GM23338 (cell line): ENCODE data around the gene CH25H. TPM values are rescaled to one million over a fixed set of nuclear protein-coding genes. Genes with fewer than 3 reads are reported as not detected.

Source experiments
- ATAC-seq: fragments of 200-7000 bp; cut with Tn5 transposase; 3 replicates; pipeline ENCODE4 v1.9.1; 2020
- DNase-seq: peaks from one replicate; pipeline ENCODE4 v3.0.0-alpha.2; 2015; ENCODE audit warnings: low spot score
- H2AFZ ChIP-seq: fragments of 200-600 bp; sonication (generic); 2 replicates; pipeline ENCODE4 v1.8.0; 2016; ENCODE audit warnings: antibody characterized with exemption, mild to moderate bottlenecking, moderate library complexity
- H3F3A ChIP-seq: fragments of 200-600 bp; sonication (generic); replicated peaks from 2 replicates; pipeline ENCODE4 v1.8.0; 2017; ENCODE audit warnings: antibody characterized with exemption, mixed run types, low read depth
- H3K27ac ChIP-seq: fragments of 200-600 bp; sonication (generic); 2 replicates; pipeline ENCODE4 v1.6.1; 2016; ENCODE audit warnings: low read depth
- H3K27me3 ChIP-seq: fragments of 200-600 bp; sonication (generic); 2 replicates; pipeline ENCODE4 v1.8.0; 2016; ENCODE audit warnings: mild to moderate bottlenecking, mixed run types, moderate library complexity; ENCODE audit not compliant: insufficient read depth
- H3K36me3 ChIP-seq: fragments of 200-600 bp; sonication (generic); 2 replicates; pipeline ENCODE4 v1.8.0; 2016; ENCODE audit warnings: mild to moderate bottlenecking; ENCODE audit not compliant: insufficient read depth
- H3K4me1 ChIP-seq: fragments of 200-600 bp; sonication (generic); 2 replicates; pipeline ENCODE4 v1.8.0; 2016; ENCODE audit warnings: mild to moderate bottlenecking, moderate library complexity; ENCODE audit not compliant: insufficient read depth
- H3K4me2 ChIP-seq: fragments of 200-600 bp; sonication (generic); 2 replicates; pipeline ENCODE4 v1.7.1; 2017; ENCODE audit warnings: mixed run types
- H3K4me3 ChIP-seq: fragments of 200-600 bp; sonication (generic); 2 replicates; pipeline ENCODE4 v1.6.1; 2016; ENCODE audit warnings: mixed run types
- H3K79me2 ChIP-seq: fragments of 200-600 bp; sonication (generic); replicated peaks from 2 replicates; pipeline ENCODE4 v1.8.0; 2017; ENCODE audit warnings: mild to moderate bottlenecking; ENCODE audit not compliant: insufficient read depth
- H3K9me2 ChIP-seq: fragments of 200-600 bp; sonication (generic); 2 replicates; pipeline ENCODE4 v1.8.0; 2017; ENCODE audit not compliant: insufficient read depth
- H4K20me1 ChIP-seq: fragments of 200-600 bp; sonication (generic); replicated peaks from 2 replicates; pipeline ENCODE4 v1.8.0; 2017; ENCODE audit warnings: mild to moderate bottlenecking; ENCODE audit not compliant: insufficient read depth
- H3K27ac Mint-ChIP-seq: 2 replicates; pipeline ENCODE4 v1.8.0; 2020; ENCODE audit warnings: inconsistent platforms, mild to moderate bottlenecking, moderate library complexity, mixed read lengths
- H3K27me3 Mint-ChIP-seq: 3 replicates; pipeline ENCODE4 v1.8.0; 2022; ENCODE audit warnings: low read depth, mild to moderate bottlenecking, moderate library complexity, mixed read lengths, inconsistent platforms; ENCODE audit not compliant: insufficient read depth, poor library complexity
- H3K36me3 Mint-ChIP-seq: 3 replicates; pipeline ENCODE4 v1.8.0; 2021; ENCODE audit warnings: low read depth, mild to moderate bottlenecking, inconsistent platforms, moderate library complexity, mixed read lengths
- H3K4me1 Mint-ChIP-seq: 3 replicates; pipeline ENCODE4 v1.8.0; 2020; ENCODE audit warnings: mild to moderate bottlenecking, inconsistent platforms, mixed read lengths
- H3K4me3 Mint-ChIP-seq: 3 replicates; pipeline ENCODE4 v1.8.0; 2021; ENCODE audit warnings: moderate library complexity, mild to moderate bottlenecking, inconsistent platforms, mixed read lengths
- H3K9me3 Mint-ChIP-seq: 3 replicates; pipeline ENCODE4 v1.8.0; 2020; ENCODE audit warnings: moderate library complexity, mild to moderate bottlenecking, inconsistent platforms, mixed read lengths
- CREB1 ChIP-seq: fragments of 250-450 bp; sonication (Bioruptor Pico); IDR thresholded peaks from 2 replicates; pipeline ENCODE4 v1.5.0; 2020; ENCODE audit warnings: low read depth, mild to moderate bottlenecking, moderate library complexity
- EZH2 ChIP-seq: fragments of 200-600 bp; sonication (generic); IDR thresholded peaks from one replicate; pipeline ENCODE4 v1.8.0; 2017; ENCODE audit warnings: antibody characterized with exemption, mild to moderate bottlenecking, low read depth; ENCODE audit not compliant: unreplicated experiment
- EZH2phosphoT487 ChIP-seq: fragments of 200-600 bp; sonication (generic); IDR thresholded peaks from one replicate; pipeline ENCODE4 v1.8.1; 2018; ENCODE audit warnings: antibody characterized with exemption; ENCODE audit not compliant: unreplicated experiment
- JUNB ChIP-seq: IDR thresholded peaks from one replicate; pipeline ENCODE4 v1.6.1; 2016; ENCODE audit warnings: antibody characterized with exemption; ENCODE audit not compliant: unreplicated experiment
- NANOG ChIP-seq: IDR thresholded peaks from 2 replicates; pipeline ENCODE4 v1.6.1; 2016; ENCODE audit warnings: antibody characterized with exemption, borderline replicate concordance
- POLR2AphosphoS5 ChIP-seq: IDR thresholded peaks from 2 replicates; pipeline ENCODE4 v1.6.1; 2016; ENCODE audit warnings: antibody characterized with exemption, low read depth
- STAT1 ChIP-seq: IDR thresholded peaks from one replicate; pipeline ENCODE4 v1.6.1; 2016; ENCODE audit warnings: antibody characterized with exemption; ENCODE audit not compliant: unreplicated experiment
- ZNF114 ChIP-seq: fragments of 250-450 bp; sonication (Bioruptor Pico); IDR thresholded peaks from 2 replicates; pipeline ENCODE4 v1.5.0; 2020; ENCODE audit warnings: mild to moderate bottlenecking, moderate library complexity
- ZNF331 ChIP-seq: fragments of 250-450 bp; sonication (Bioruptor Pico); IDR thresholded peaks from 2 replicates; pipeline ENCODE4 v1.5.0; 2020; ENCODE audit warnings: low read depth, mild to moderate bottlenecking, moderate library complexity
- polyA plus RNA-seq: library from polyadenylated mRNA; unstranded; fragments of >200 nt; fragmentation: Nextera tagmentation; extraction: Ambion mirVana; gene quantifications from 2 replicates; pipeline ENCODE4 v1.2.1, GENCODE V29; 2016
- total RNA-seq: library from RNA; depleted of rRNA; stranded (reverse); fragments of >200 nt; shearing (Covaris generic); gene quantifications from 2 replicates; pipeline ENCODE4 v1.2.3, GENCODE V29; 2014
- TF ChIP-seq, protein P1 (sequence below): fragments of 250-450 bp; sonication (Bioruptor Pico); IDR thresholded peaks from 2 replicates; pipeline ENCODE4 v1.5.0; 2020; ENCODE audit warnings: mild to moderate bottlenecking, moderate library complexity
- TF ChIP-seq, protein P2 (sequence below): IDR thresholded peaks from one replicate; pipeline ENCODE4 v1.6.1; 2018; ENCODE audit warnings: antibody characterized with exemption; ENCODE audit not compliant: unreplicated experiment
- TF ChIP-seq, protein P3 (sequence below): IDR thresholded peaks from 2 replicates; pipeline ENCODE4 v1.6.1; 2016; ENCODE audit warnings: antibody characterized with exemption
- TF ChIP-seq, protein P4 (sequence below), 2 experiments: fragments of 200-600 bp in 1 of 2; sonication (generic) in 1 of 2; conservative IDR thresholded peaks; 2 replicates each; pipeline versions ENCODE4 v1.5.1 to v1.6.1; 2016 to 2017; ENCODE audit warnings: antibody characterized with exemption in 2 of 2, low read depth in 2 of 2, mild to moderate bottlenecking in 2 of 2, moderate library complexity in 1 of 2

The CH25H gene
- total and polyA plus RNA-seq, 2 experiments from 2014 or later, result 1.3 to 1.7 TPM

DNA sequence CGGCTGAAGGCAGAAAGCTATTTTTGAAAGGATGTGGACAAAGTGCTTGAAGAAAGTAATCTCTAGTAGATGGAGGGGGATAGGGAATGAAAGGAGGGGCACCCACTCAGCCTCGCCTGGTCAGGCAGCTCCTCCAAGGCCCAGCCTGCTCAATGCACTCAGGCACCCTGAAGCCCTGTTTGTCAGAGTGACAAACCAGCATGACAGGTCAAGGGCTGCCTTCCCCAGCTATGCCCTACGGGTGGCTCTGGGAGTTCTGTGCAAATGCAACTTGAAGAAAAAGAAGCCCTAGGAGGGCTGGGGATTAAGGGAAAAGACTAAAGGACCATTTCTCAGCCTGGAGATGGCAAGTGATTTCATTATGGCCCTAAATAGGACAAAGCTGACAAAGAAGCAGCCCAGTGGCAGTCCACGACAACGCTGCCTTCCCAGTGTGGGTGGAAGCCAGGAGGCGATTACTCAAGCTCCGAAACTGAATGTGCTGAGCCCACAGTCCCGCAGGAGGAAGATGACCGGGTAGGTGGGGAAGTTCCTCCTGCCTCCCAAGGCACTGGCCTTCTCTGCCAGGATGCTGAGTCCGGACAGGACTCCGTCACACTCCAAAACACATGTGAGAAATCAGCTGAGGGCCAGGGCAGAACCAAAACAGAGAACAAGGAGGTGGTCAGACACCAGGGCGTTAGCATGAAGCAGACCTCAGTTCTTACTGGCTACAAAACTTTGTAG lies 28.1 kb upstream of the CH25H start:
- Mint-ChIP-seq H3K27me3 (no peaks in the 10 kb centered on the region), H3K9me3 (no peaks in the 10 kb centered on the region), H3K36me3 (peaks cover 9% of the 10 kb centered on the region; the same call in 2 of the 3 replicates), H3K4me3 (no peak overlapping the region), H3K4me1 (peaks cover 10% of the 10 kb centered on the region), H3K27ac (0 out of 2 replicates have a peak overlapping the region, but pooled peaks have one; percentile 63)
- no peaks in the 10 kb centered on the region for H3K4me1 ChIP-seq
- H3K79me2 ChIP-seq, result peaks cover 5% of the 10 kb centered on the region
- H4K20me1 ChIP-seq, result 0 out of 2 replicates have a peak, but pooled peaks cover 5% of the 10 kb centered on the region
- ATAC-seq (peak; percentile 93), DNase-seq (no peak)
- no peak for TF ChIP-seq CREB1 (CRISPR knock-in tag)
- no peak for TF ChIP-seq EZH2phosphoT487
- TF ChIP-seq, protein P1, sequence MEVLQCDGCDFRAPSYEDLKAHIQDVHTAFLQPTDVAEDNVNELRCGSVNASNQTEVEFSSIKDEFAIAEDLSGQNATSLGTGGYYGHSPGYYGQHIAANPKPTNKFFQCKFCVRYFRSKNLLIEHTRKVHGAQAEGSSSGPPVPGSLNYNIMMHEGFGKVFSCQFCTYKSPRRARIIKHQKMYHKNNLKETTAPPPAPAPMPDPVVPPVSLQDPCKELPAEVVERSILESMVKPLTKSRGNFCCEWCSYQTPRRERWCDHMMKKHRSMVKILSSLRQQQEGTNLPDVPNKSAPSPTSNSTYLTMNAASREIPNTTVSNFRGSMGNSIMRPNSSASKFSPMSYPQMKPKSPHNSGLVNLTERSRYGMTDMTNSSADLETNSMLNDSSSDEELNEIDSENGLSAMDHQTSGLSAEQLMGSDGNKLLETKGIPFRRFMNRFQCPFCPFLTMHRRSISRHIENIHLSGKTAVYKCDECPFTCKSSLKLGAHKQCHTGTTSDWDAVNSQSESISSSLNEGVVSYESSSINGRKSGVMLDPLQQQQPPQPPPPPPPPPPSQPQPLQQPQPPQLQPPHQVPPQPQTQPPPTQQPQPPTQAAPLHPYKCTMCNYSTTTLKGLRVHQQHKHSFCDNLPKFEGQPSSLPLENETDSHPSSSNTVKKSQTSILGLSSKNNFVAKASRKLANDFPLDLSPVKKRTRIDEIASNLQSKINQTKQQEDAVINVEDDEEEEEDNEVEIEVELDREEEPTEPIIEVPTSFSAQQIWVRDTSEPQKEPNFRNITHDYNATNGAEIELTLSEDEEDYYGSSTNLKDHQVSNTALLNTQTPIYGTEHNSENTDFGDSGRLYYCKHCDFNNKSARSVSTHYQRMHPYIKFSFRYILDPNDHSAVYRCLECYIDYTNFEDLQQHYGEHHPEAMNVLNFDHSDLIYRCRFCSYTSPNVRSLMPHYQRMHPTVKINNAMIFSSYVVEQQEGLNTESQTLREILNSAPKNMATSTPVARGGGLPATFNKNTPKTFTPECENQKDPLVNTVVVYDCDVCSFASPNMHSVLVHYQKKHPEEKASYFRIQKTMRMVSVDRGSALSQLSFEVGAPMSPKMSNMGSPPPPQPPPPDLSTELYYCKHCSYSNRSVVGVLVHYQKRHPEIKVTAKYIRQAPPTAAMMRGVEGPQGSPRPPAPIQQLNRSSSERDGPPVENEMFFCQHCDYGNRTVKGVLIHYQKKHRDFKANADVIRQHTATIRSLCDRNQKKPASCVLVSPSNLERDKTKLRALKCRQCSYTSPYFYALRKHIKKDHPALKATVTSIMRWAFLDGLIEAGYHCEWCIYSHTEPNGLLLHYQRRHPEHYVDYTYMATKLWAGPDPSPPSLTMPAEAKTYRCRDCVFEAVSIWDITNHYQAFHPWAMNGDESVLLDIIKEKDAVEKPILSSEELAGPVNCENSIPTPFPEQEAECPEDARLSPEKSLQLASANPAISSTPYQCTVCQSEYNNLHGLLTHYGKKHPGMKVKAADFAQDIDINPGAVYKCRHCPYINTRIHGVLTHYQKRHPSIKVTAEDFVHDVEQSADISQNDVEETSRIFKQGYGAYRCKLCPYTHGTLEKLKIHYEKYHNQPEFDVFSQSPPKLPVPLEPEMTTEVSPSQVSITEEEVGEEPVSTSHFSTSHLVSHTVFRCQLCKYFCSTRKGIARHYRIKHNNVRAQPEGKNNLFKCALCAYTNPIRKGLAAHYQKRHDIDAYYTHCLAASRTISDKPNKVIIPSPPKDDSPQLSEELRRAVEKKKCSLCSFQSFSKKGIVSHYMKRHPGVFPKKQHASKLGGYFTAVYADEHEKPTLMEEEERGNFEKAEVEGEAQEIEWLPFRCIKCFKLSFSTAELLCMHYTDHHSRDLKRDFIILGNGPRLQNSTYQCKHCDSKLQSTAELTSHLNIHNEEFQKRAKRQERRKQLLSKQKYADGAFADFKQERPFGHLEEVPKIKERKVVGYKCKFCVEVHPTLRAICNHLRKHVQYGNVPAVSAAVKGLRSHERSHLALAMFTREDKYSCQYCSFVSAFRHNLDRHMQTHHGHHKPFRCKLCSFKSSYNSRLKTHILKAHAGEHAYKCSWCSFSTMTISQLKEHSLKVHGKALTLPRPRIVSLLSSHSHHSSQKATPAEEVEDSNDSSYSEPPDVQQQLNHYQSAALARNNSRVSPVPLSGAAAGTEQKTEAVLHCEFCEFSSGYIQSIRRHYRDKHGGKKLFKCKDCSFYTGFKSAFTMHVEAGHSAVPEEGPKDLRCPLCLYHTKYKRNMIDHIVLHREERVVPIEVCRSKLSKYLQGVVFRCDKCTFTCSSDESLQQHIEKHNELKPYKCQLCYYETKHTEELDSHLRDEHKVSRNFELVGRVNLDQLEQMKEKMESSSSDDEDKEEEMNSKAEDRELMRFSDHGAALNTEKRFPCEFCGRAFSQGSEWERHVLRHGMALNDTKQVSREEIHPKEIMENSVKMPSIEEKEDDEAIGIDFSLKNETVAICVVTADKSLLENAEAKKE (CRISPR knock-in tag), result no peak
- no peak for TF ChIP-seq EZH2
- no peak for TF ChIP-seq JUNB
- TF ChIP-seq ZNF114 (CRISPR knock-in tag), result no peak
- TF ChIP-seq ZNF331 (CRISPR knock-in tag), result no peak
- TF ChIP-seq NANOG, result no peak
- TF ChIP-seq POLR2AphosphoS5, result no peak
- TF ChIP-seq, protein P2, sequence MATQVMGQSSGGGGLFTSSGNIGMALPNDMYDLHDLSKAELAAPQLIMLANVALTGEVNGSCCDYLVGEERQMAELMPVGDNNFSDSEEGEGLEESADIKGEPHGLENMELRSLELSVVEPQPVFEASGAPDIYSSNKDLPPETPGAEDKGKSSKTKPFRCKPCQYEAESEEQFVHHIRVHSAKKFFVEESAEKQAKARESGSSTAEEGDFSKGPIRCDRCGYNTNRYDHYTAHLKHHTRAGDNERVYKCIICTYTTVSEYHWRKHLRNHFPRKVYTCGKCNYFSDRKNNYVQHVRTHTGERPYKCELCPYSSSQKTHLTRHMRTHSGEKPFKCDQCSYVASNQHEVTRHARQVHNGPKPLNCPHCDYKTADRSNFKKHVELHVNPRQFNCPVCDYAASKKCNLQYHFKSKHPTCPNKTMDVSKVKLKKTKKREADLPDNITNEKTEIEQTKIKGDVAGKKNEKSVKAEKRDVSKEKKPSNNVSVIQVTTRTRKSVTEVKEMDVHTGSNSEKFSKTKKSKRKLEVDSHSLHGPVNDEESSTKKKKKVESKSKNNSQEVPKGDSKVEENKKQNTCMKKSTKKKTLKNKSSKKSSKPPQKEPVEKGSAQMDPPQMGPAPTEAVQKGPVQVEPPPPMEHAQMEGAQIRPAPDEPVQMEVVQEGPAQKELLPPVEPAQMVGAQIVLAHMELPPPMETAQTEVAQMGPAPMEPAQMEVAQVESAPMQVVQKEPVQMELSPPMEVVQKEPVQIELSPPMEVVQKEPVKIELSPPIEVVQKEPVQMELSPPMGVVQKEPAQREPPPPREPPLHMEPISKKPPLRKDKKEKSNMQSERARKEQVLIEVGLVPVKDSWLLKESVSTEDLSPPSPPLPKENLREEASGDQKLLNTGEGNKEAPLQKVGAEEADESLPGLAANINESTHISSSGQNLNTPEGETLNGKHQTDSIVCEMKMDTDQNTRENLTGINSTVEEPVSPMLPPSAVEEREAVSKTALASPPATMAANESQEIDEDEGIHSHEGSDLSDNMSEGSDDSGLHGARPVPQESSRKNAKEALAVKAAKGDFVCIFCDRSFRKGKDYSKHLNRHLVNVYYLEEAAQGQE, result no peak
- TF ChIP-seq, protein P3, sequence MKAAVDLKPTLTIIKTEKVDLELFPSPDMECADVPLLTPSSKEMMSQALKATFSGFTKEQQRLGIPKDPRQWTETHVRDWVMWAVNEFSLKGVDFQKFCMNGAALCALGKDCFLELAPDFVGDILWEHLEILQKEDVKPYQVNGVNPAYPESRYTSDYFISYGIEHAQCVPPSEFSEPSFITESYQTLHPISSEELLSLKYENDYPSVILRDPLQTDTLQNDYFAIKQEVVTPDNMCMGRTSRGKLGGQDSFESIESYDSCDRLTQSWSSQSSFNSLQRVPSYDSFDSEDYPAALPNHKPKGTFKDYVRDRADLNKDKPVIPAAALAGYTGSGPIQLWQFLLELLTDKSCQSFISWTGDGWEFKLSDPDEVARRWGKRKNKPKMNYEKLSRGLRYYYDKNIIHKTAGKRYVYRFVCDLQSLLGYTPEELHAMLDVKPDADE, result no peak
- no peak for TF ChIP-seq STAT1
- TF ChIP-seq, protein P4, sequence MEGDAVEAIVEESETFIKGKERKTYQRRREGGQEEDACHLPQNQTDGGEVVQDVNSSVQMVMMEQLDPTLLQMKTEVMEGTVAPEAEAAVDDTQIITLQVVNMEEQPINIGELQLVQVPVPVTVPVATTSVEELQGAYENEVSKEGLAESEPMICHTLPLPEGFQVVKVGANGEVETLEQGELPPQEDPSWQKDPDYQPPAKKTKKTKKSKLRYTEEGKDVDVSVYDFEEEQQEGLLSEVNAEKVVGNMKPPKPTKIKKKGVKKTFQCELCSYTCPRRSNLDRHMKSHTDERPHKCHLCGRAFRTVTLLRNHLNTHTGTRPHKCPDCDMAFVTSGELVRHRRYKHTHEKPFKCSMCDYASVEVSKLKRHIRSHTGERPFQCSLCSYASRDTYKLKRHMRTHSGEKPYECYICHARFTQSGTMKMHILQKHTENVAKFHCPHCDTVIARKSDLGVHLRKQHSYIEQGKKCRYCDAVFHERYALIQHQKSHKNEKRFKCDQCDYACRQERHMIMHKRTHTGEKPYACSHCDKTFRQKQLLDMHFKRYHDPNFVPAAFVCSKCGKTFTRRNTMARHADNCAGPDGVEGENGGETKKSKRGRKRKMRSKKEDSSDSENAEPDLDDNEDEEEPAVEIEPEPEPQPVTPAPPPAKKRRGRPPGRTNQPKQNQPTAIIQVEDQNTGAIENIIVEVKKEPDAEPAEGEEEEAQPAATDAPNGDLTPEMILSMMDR (conservative IDR thresholded peaks at IDR 0.05; ENCODE audit: low read depth in 2 of 2), result no peak
- H3K27ac ChIP-seq, result no peak overlapping the region
- H3K27me3 ChIP-seq, result no peaks in the 10 kb centered on the region
- H3K4me3 ChIP-seq, result no peak overlapping the region
- no peak overlapping the region for H3K4me2 ChIP-seq
- H2AFZ ChIP-seq, result no peak overlapping the region
- H3K36me3 ChIP-seq, result peaks cover 8% of the 10 kb centered on the region; the same call in 1 of the 2 replicates
- H3K9me2 ChIP-seq, result no peaks in the 10 kb centered on the region; the same call in 1 of the 2 replicates
- no peaks in the 10 kb centered on the region for H3F3A ChIP-seq
